KMS-11 (cell line): ENCODE results near the gene HACD4.

ENCODE experiments used
- H2AFZ ChIP-seq: fragments of 200-600 bp; sonication (generic); 2 replicates; pipeline ENCODE4 v1.6.1; 2016; ENCODE audit warnings: antibody characterized with exemption, mixed run types, low read depth
- H3K27ac ChIP-seq: fragments of 200-600 bp; sonication (generic); 2 replicates; pipeline ENCODE4 v1.6.1; 2016; ENCODE audit warnings: mild to moderate bottlenecking, mixed run types
- H3K27me3 ChIP-seq: fragments of 200-600 bp; sonication (generic); 2 replicates; pipeline ENCODE4 v1.6.1; 2017; ENCODE audit warnings: mild to moderate bottlenecking, low read depth, mixed run types, moderate library complexity; ENCODE audit not compliant: insufficient read depth
- H3K36me3 ChIP-seq: fragments of 200-600 bp; sonication (generic); 2 replicates; pipeline ENCODE4 v1.6.1; 2017; ENCODE audit warnings: mild to moderate bottlenecking, mixed run types; ENCODE audit not compliant: insufficient read depth
- H3K4me1 ChIP-seq: fragments of 200-600 bp; sonication (generic); 2 replicates; pipeline ENCODE4 v1.6.1; 2016; ENCODE audit warnings: mild to moderate bottlenecking, low read depth, mixed run types; ENCODE audit not compliant: poor library complexity, severe bottlenecking
- H3K4me2 ChIP-seq: fragments of 200-600 bp; sonication (generic); 2 replicates; pipeline ENCODE4 v1.7.0; 2016; ENCODE audit warnings: mild to moderate bottlenecking, mixed run types
- H3K4me3 ChIP-seq: fragments of 200-600 bp; sonication (generic); IDR thresholded peaks from 2 replicates; pipeline ENCODE4 v1.6.1; 2017; ENCODE audit warnings: low read depth, low read length, mixed read lengths; ENCODE audit not compliant: insufficient read depth
- H3K79me2 ChIP-seq: fragments of 200-600 bp; sonication (generic); 2 replicates; pipeline ENCODE4 v1.6.1; 2016; ENCODE audit warnings: low read depth, mixed run types; ENCODE audit not compliant: insufficient read depth
- H3K9ac ChIP-seq: fragments of 200-600 bp; sonication (generic); 2 replicates; pipeline ENCODE4 v1.6.1; 2016; ENCODE audit warnings: mild to moderate bottlenecking, mixed run types
- H4K20me1 ChIP-seq: fragments of 200-600 bp; sonication (generic); 2 replicates; pipeline ENCODE4 v1.6.1; 2016; ENCODE audit warnings: mild to moderate bottlenecking, mixed run types; ENCODE audit not compliant: insufficient read depth
- TF ChIP-seq, protein P1 (sequence below): fragments of 200-600 bp; sonication (generic); conservative IDR thresholded peaks from 2 replicates; pipeline ENCODE4 v1.6.1; 2017; ENCODE audit warnings: low read depth, mild to moderate bottlenecking, antibody characterized with exemption, low read length, moderate library complexity, mixed read lengths

Gene HACD4

DNA sequence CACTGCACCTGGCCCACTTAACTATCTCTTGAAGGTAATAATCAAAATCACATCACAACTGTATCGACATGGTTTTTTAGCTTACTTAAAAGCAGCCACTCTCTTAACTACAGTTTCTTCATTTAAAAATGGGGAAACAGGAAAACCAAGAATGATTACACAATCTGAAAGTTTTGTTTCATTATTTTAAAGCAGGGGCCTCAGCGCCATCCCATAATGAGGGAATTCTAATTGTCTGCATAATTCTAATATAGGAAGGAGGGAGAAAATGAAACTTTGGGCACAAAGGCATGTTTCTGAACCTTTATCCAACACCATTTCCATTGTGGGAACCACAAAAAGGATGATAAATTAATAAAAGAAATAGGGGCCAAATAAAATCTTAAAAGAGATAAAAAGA is 7.6 kb downstream of the HACD4 start:
- no peaks in the 10 kb centered on the region for H3K4me1 ChIP-seq
- H3K4me2 ChIP-seq, result no peak overlapping the region
- no peaks in the 10 kb centered on the region for H3K27me3 ChIP-seq
- no peak overlapping the region for H2AFZ ChIP-seq
- no peaks in the 10 kb centered on the region for H4K20me1 ChIP-seq
- no peak overlapping the region for H3K27ac ChIP-seq
- H3K79me2 ChIP-seq, result no peaks in the 10 kb centered on the region
- TF ChIP-seq, protein P1, sequence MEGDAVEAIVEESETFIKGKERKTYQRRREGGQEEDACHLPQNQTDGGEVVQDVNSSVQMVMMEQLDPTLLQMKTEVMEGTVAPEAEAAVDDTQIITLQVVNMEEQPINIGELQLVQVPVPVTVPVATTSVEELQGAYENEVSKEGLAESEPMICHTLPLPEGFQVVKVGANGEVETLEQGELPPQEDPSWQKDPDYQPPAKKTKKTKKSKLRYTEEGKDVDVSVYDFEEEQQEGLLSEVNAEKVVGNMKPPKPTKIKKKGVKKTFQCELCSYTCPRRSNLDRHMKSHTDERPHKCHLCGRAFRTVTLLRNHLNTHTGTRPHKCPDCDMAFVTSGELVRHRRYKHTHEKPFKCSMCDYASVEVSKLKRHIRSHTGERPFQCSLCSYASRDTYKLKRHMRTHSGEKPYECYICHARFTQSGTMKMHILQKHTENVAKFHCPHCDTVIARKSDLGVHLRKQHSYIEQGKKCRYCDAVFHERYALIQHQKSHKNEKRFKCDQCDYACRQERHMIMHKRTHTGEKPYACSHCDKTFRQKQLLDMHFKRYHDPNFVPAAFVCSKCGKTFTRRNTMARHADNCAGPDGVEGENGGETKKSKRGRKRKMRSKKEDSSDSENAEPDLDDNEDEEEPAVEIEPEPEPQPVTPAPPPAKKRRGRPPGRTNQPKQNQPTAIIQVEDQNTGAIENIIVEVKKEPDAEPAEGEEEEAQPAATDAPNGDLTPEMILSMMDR, result no peak
- no peak overlapping the region for H3K4me3 ChIP-seq
- H3K36me3 ChIP-seq, result no peaks in the 10 kb centered on the region
- no peak overlapping the region for H3K9ac ChIP-seq

DNA sequence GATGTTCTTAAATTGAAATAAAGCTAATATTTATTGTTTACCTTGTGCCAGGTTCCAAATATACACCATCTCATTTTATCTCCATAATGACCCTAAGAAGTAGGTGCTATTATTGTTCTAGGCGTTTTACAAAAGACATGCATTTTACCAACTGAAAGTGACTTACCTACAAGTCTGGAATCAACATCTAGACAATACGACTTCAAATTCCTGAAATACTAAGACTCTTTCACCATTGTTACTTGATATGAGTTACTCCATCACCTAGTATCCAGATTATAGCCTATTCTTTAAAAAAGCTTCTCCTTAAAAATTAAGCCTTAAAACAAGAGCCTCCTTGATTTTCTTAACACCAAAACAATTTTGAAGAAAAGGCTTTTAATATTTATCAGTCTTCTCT is 13.3 kb downstream of the HACD4 start:
- Histone ChIP-seq H3K79me2 (no peaks in the 10 kb centered on the region), H3K4me2 (no peak overlapping the region), H4K20me1 (no peaks in the 10 kb centered on the region), H3K4me3 (no peak overlapping the region), H3K36me3 (no peaks in the 10 kb centered on the region), H2AFZ (no peak overlapping the region), H3K27me3 (no peaks in the 10 kb centered on the region), H3K4me1 (no peaks in the 10 kb centered on the region), H3K27ac (no peak overlapping the region), H3K9ac (no peak overlapping the region)
- TF ChIP-seq, protein P1, result no peak

DNA sequence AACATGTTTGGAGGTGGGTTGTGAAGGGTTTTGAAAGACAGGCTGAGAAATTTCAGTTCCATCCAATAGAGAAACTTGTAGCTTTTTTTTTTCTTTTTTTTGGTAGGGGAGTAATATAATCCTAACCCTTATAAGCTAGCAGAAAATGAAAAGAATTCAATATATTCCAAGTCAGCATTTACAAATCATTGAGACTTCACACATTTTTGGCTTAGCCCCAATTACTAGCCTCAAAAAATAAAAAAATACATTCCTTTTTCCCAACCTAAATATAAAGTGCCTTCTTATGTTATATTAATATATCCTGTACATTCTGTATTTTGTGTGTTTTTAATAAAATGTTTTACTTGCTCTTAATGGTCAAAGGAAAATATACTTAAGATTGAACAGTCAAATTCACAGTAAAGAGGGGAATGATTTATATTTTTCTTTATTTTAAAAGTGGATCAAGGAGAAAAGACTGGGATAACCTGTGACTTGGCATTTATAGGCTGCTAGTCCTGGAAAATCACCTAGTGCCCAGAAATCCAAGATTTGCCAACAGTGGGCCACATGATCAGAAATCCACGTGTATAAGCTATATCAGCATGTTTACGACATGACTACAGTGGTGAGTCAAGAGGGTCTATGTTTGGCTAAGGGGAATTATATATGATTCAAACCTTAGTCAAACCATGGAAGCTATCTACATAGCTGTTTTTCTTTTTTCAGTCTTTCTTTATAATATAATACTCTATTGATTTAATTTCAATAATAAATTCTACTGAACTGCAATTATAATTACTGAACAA is 14.5 kb downstream of the HACD4 start:
- no peak overlapping the region for H3K27ac ChIP-seq
- no peak overlapping the region for H3K4me2 ChIP-seq

DNA sequence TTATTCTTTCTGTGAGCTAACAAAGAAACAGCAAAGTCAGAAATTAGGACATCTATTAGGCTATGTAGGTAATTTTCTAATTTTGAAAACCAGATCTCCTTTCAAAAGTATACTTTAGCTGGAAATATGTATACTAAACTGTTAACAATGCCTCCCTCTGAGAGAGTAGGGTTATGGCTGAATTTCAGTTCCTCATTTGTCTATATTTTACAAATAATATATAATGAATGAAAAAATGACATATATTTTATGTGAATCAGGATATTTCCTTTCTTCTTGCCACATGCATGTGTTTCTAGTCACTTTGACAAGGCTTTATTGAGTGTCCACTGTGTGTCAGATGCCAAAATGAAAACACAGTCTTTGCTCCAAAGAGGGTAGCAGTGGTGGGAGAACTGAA is 15.4 kb downstream of the HACD4 start:
- no peak overlapping the region for H3K9ac ChIP-seq
- H3K27ac ChIP-seq, result no peak overlapping the region
- no peak overlapping the region for H2AFZ ChIP-seq
- no peaks in the 10 kb centered on the region for H3K4me1 ChIP-seq
- no peaks in the 10 kb centered on the region for H3K27me3 ChIP-seq
- no peaks in the 10 kb centered on the region for H4K20me1 ChIP-seq
- H3K4me3 ChIP-seq, result no peak overlapping the region
- H3K4me2 ChIP-seq, result no peak overlapping the region
- H3K36me3 ChIP-seq, result no peaks in the 10 kb centered on the region
- TF ChIP-seq, protein P1, result no peak
- no peaks in the 10 kb centered on the region for H3K79me2 ChIP-seq

More for the DNA sequence above, 14.5 kb downstream of the HACD4 start:
- no peak overlapping the region for H3K9ac ChIP-seq
- H3K36me3 ChIP-seq, result no peaks in the 10 kb centered on the region
- H3K4me1 ChIP-seq, result no peaks in the 10 kb centered on the region
- H2AFZ ChIP-seq, result no peak overlapping the region
- no peaks in the 10 kb centered on the region for H3K79me2 ChIP-seq
- H4K20me1 ChIP-seq, result no peaks in the 10 kb centered on the region
- TF ChIP-seq, protein P1, result no peak
- no peak overlapping the region for H3K4me3 ChIP-seq
- no peaks in the 10 kb centered on the region for H3K27me3 ChIP-seq
